Subcutaneous adipose tissue (tissue), 4 donors: Measurements from ENCODE around the gene NFKB1. TPM values are rescaled to one million over a fixed set of nuclear protein-coding genes. Genes with fewer than 3 reads are reported as not detected.

Experiments
- total RNA-seq, 4 donors: library from RNA; depleted of rRNA; stranded (reverse); fragments of >200 nt; gene quantifications; one replicate each; pipeline ENCODE4 v1.1.0, GENCODE V29; 2016
- TF ChIP-seq, protein P1 (sequence below): fragments of 450-650 bp; IDR thresholded peaks from one replicate; pipeline ENCODE4 v1.5.1; 2016; ENCODE audit warnings: low read depth, mild to moderate bottlenecking, control low read depth, antibody characterized with exemption, moderate library complexity

Gene NFKB1
- total RNA-seq, 4 donors from 2014 or later: 30.4 to 35.4 (median 32.6) TPM

DNA sequence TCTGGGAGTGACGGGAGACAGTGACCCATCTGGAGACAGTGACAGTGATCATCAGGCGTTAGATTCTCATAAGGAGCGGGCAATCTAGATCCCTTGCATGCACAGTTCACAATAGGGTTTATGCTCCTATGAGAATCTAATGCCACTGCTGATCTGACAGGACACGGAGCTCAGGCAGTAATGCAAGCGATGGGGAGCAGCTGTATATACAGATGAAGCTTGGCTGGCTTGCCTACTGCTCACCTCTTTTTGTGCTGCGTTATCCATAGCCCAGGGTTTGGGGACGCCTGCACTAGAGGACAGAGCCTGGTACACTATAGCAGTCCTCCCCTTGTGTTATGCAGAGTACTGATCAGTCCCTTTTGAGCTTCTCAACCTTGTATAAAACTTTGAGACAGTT, 23.5 kb downstream of the NFKB1 start:
- TF ChIP-seq, protein P1, sequence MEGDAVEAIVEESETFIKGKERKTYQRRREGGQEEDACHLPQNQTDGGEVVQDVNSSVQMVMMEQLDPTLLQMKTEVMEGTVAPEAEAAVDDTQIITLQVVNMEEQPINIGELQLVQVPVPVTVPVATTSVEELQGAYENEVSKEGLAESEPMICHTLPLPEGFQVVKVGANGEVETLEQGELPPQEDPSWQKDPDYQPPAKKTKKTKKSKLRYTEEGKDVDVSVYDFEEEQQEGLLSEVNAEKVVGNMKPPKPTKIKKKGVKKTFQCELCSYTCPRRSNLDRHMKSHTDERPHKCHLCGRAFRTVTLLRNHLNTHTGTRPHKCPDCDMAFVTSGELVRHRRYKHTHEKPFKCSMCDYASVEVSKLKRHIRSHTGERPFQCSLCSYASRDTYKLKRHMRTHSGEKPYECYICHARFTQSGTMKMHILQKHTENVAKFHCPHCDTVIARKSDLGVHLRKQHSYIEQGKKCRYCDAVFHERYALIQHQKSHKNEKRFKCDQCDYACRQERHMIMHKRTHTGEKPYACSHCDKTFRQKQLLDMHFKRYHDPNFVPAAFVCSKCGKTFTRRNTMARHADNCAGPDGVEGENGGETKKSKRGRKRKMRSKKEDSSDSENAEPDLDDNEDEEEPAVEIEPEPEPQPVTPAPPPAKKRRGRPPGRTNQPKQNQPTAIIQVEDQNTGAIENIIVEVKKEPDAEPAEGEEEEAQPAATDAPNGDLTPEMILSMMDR: no peak

DNA sequence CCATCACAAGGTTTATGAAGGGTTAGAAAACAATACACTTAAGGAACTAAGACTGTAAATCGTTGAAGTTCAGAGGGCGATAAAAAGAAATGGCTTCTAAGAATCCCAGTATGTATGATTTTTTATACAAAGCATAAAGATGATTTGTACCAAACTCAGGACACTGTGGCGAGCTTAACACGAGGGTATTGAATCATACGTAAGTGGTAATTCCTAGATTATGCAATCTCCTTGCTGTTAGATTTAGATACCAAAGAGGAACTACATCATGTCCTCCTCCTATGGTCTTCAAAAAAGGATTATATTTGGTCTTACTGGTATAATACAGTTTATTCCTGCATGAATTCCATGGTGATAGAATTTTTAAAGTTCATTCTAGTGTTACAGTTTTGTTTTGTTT, 23.9 kb downstream of the NFKB1 start:
- TF ChIP-seq, protein P1: no peak

DNA sequence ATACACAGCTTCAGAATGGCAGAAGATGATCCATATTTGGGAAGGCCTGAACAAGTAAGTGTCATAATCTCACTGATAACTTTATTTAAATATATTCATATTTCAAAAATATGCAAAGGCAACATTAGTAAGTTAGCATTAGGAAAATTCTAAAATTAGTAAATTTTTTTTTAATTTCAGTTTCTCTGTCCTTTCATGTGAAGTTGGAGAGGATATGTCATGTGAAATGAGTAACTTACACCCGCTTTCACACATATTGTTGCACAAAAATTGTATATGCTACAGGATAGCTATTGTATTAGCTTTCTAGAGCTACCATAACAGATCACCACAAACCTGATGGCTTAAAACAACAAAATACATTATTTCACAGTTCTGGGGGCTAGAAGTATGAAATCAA, 24.3 kb downstream of the NFKB1 start:
- TF ChIP-seq, protein P1: no peak

DNA sequence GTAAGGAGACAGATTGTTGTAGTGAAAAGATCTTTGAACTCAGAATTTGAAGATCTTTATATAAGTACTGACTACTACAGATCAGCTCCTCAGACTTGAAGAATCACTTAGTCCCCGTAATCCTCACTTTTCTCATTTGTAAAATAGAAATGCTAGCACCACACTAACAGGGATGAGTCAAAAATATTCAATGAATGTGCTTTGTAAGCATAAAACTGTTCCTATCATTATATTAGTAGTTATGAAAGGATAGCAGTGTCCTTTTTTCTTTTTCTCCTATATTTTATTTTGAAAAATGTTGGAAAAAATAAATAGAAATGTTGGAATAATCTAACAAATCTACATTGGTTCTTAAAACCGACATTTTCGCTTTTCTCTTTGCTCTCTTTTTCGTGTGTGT, 25.4 kb downstream of the NFKB1 start:
- TF ChIP-seq, protein P1: no peak

DNA sequence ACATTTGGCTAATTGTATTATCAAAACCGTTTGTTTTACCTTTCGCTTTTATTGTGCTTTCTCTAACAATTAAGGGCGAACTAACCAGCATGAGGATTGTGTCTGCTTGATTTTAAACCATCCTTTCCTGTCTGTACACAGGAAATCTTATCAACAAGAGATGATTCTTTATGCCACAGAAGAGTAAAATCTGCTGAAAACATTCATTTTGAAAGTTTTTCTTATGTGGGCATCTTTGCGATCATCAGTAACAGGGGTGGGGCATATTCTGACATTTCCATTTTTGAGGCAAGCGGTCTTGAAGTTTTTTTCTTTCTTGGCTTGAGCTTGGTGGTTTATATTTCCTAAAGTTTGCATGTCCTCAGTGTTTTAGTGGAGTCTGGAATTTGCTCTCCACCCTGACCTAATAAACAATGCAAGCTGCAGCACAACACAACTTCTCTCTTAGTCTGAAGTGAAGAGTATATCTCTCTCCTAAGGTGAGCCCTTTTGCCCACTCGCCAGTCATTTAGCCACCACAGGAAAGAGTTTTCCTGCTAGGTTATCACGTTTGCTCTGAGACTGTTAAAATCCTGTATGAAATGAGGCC, 26.6 kb downstream of the NFKB1 start:
- TF ChIP-seq, protein P1: no peak

DNA sequence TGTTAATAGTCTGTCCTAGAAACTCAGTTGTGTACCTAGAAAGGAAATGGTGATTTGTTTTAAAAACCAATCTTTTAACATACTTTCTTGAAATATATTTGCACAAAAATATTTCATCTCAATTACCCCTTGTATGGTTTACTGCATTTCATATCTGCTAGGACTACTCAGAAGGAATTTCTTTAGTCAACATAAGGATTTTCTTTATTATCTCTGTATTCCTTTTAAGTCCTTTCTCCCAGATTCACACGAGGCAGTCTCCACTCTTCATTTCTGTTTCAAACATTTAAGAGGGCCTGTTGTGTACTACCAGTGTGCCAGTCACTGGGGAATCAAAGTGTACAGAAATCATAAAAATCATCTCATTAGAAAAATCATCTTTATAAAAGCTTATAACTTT, 28.8 kb downstream of the NFKB1 start:
- TF ChIP-seq, protein P1: no peak

DNA sequence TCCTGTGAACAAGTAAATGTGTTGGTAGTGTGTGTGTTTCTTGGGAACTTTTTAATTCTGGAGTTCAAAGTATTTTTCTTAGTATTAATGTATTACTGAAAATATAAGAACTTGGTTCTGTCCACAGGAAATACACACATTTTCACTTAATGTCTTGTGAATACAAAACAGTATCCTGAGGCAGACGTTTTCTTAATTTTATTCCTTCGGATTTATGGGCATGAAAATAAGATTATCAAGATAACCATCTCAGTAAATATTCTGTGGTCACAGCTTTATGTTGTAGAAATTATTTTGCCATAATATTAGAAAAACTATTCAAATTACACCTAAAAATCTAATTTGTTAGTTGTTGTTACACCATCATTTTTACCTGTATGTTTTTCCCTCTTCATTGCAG, 29.8 kb downstream of the NFKB1 start:
- TF ChIP-seq, protein P1: no peak
